GM12878 (cell line): Measurements from ENCODE around the gene NF1. TPM values are rescaled to one million over a fixed set of nuclear protein-coding genes. Genes with fewer than 3 reads are reported as not detected.

Experiments used
- ATAC-seq: fragments of 200-7000 bp; cut with Tn5 transposase; 3 replicates; pipeline ENCODE4 v1.9.1; 2020; ENCODE audit warnings: mild to moderate bottlenecking, moderate library complexity
- BruUV-seq: library from RNA; stranded (reverse); fragments of 400-500 nt; replicated peaks from 2 replicates; lab custom pipeline; 2021; lab: Mats Ljungman, UMichigan
- CTCF ChIA-PET: fragments of 300-600 bp; sonication (Branson Sonifier 250); formaldehyde crosslinking; extraction: SDS; loops from one replicate; lab custom pipeline; 2021; ENCODE audit warnings: inconsistent platforms; lab: Yijun Ruan, JAX
- POLR2A ChIA-PET: fragments of 350-600 bp; formaldehyde crosslinking; extraction: SDS; loops from one replicate; lab custom pipeline; 2021; ENCODE audit warnings: inconsistent platforms; lab: Charles Lee
- RAD21 ChIA-PET: fragments of 300-600 bp; sonication (Branson Sonifier 250); formaldehyde crosslinking; loops from one replicate; lab custom pipeline; 2023; ENCODE audit warnings: antibody characterized with exemption; ENCODE audit not compliant: unreplicated experiment; lab: Charles Lee
- SMC1A ChIA-PET: fragments of 300-600 bp; sonication (Branson Sonifier 250); formaldehyde crosslinking; loops from one replicate; lab custom pipeline; 2023; ENCODE audit not compliant: unreplicated experiment, uncharacterized antibody; lab: Charles Lee
- DNase-seq: peaks from one replicate; pipeline ENCODE4 v3.0.0-alpha.2; 2011; ENCODE audit warnings: low read depth, low spot score
- FAIRE-seq: peaks from 3 replicates; lab custom pipeline; 2011; peaks lifted over from hg19 to GRCh38; lab: Jason Lieb, UNC
- H2AFZ ChIP-seq: 2 replicates; pipeline ENCODE4 v1.6.0; 2011; ENCODE audit warnings: low read depth, low read length, control low read depth; ENCODE audit not compliant: control insufficient read depth
- H3K27ac ChIP-seq: 2 replicates; pipeline ENCODE4 v1.5.1; 2011; ENCODE audit warnings: control low read depth; ENCODE audit not compliant: control insufficient read depth, insufficient read depth
- H3K27me3 ChIP-seq, 2 experiments: replicated peaks in 1 of 2; 2 replicates each; pipeline versions ENCODE4 v1.6.0 to v1.6.1; 2011; ENCODE audit warnings: low read length in 1 of 2; ENCODE audit not compliant: control insufficient read depth in 2 of 2, insufficient read depth in 2 of 2
- H3K36me3 ChIP-seq, 2 experiments: 2 replicates each; pipeline ENCODE4 v1.5.1; 2011; ENCODE audit warnings: low read length in 1 of 2; ENCODE audit not compliant: control insufficient read depth in 2 of 2, insufficient read depth in 2 of 2
- H3K4me1 ChIP-seq: 2 replicates; pipeline ENCODE4 v1.6.1; 2011; ENCODE audit warnings: mild to moderate bottlenecking, low read length, moderate library complexity, mixed read lengths; ENCODE audit not compliant: control insufficient read depth, insufficient read depth
- H3K4me2 ChIP-seq: 2 replicates; pipeline ENCODE4 v1.6.0; 2011; ENCODE audit warnings: control low read depth; ENCODE audit not compliant: control insufficient read depth, insufficient read depth
- H3K4me3 ChIP-seq: fragments of 200-600 bp; sonication (generic); 2 replicates; pipeline ENCODE4 v1.5.1; 2016
- H3K79me2 ChIP-seq: 2 replicates; pipeline ENCODE4 v1.6.0; 2011; ENCODE audit warnings: low read length; ENCODE audit not compliant: control insufficient read depth, insufficient read depth
- H3K9ac ChIP-seq: 2 replicates; pipeline ENCODE4 v1.8.0; 2011; ENCODE audit warnings: low read length, control low read depth, mixed read lengths; ENCODE audit not compliant: control insufficient read depth, insufficient read depth
- H3K9me3 ChIP-seq: replicated peaks from 3 replicates; pipeline ENCODE4 v1.5.1; 2011; ENCODE audit warnings: mild to moderate bottlenecking, low read length; ENCODE audit not compliant: control insufficient read depth, insufficient read depth
- H4K20me1 ChIP-seq: 2 replicates; pipeline ENCODE4 v1.6.0; 2011; ENCODE audit not compliant: control insufficient read depth, insufficient read depth
- FOXK2 ChIP-seq: fragments of 450-650 bp; IDR thresholded peaks from 2 replicates; pipeline ENCODE4 v1.6.1; 2017; ENCODE audit warnings: mild to moderate bottlenecking, moderate library complexity
- NFIC ChIP-seq: IDR thresholded peaks from 2 replicates; pipeline ENCODE4 v1.6.1; 2012; ENCODE audit warnings: low read depth, mild to moderate bottlenecking, inconsistent platforms, low read length, moderate library complexity
- SPI1 ChIP-seq: IDR thresholded peaks from 2 replicates; pipeline ENCODE4 v1.6.1; 2011; ENCODE audit warnings: low read depth, mild to moderate bottlenecking, low read length, moderate library complexity, borderline replicate concordance; ENCODE audit not compliant: insufficient read depth
- SUZ12 ChIP-seq: fragments of 200-600 bp; sonication (generic); IDR thresholded peaks from one replicate; pipeline ENCODE4 v1.6.1; 2018; ENCODE audit warnings: antibody characterized with exemption, mild to moderate bottlenecking; ENCODE audit not compliant: unreplicated experiment
- WGBS: methylation state at CpG from one replicate; pipeline ENCODE4 v1.1.6; 2016; ENCODE audit warnings: low lambda C conversion rate; ENCODE audit not compliant: insufficient replicate concordance, insufficient coverage; ENCODE audit errors: missing lambda C conversion rate; 5-methylcytosine and 5-hydroxymethylcytosine counted together
- in situ Hi-C: fragments of 300-500 bp; cut with MboI; formaldehyde crosslinking; loops from 9 replicates; pipeline ENCODE4 v1.14.3; 2018; ENCODE audit warnings: mixed read lengths
- intact Hi-C: fragments of 100-400 bp; cut with micrococcal nuclease; formaldehyde crosslinking; loops from one replicate; pipeline ENCODE4 v1.14.2; 2022; ENCODE audit not compliant: unreplicated experiment
- polyA plus RNA-seq, 11 experiments: library from polyadenylated mRNA; depleted of rRNA in 4 of 11; unstranded in 6 of 11; stranded (reverse) in 5 of 11; fragments of >200 nt; fragmentation: Nextera tagmentation in 4 of 11; fragmentation: Illumina TruSeq in 1 of 11; extraction: Ambion mirVana in 4 of 11; extraction: Trizol in 1 of 11; gene quantifications; 1 replicate in 1 of 11; 2 replicates in 10 of 11; pipeline versions ENCODE4 v1.2.1 to v1.2.3, GENCODE V29; 2011 to 2016; ENCODE audit warnings: inconsistent platforms in 2 of 11, missing spikeins in 2 of 11, low read depth in 1 of 11
- total RNA-seq, 4 experiments: library from RNA; depleted of rRNA in 3 of 4; stranded (reverse); fragments of >200 nt in 3 of 4; fragmentation: Illumina TruSeq in 1 of 4; extraction: Trizol in 1 of 4; gene quantifications; 2 replicates each; pipeline versions ENCODE4 v1.2.1 to v1.2.3, GENCODE V29; 2013 to 2021
- TF ChIP-seq, protein P1 (sequence below): fragments of 450-650 bp; conservative IDR thresholded peaks from 2 replicates; pipeline ENCODE4 v1.6.1; 2017; ENCODE audit warnings: mild to moderate bottlenecking, moderate library complexity
- TF ChIP-seq, protein P2 (sequence below): IDR thresholded peaks from 2 replicates; pipeline ENCODE4 v1.6.1; 2012; ENCODE audit warnings: low read length, inconsistent platforms

Gene NF1
- total and polyA plus RNA-seq, 10 of the 15 experiments (the other 5 are each of a cell fraction or from before 2014, with no cell fraction given), result 2.5 to 31.8 (median 16.6) TPM

- TF ChIP-seq, protein P1, sequence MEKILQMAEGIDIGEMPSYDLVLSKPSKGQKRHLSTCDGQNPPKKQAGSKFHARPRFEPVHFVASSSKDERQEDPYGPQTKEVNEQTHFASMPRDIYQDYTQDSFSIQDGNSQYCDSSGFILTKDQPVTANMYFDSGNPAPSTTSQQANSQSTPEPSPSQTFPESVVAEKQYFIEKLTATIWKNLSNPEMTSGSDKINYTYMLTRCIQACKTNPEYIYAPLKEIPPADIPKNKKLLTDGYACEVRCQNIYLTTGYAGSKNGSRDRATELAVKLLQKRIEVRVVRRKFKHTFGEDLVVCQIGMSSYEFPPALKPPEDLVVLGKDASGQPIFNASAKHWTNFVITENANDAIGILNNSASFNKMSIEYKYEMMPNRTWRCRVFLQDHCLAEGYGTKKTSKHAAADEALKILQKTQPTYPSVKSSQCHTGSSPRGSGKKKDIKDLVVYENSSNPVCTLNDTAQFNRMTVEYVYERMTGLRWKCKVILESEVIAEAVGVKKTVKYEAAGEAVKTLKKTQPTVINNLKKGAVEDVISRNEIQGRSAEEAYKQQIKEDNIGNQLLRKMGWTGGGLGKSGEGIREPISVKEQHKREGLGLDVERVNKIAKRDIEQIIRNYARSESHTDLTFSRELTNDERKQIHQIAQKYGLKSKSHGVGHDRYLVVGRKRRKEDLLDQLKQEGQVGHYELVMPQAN, result no peak
- TF ChIP-seq NFIC (peak; percentile 20; the same call in 1 of the 2 replicates), SPI1 (no peak), FOXK2 (no peak)
- TF ChIP-seq, protein P2, sequence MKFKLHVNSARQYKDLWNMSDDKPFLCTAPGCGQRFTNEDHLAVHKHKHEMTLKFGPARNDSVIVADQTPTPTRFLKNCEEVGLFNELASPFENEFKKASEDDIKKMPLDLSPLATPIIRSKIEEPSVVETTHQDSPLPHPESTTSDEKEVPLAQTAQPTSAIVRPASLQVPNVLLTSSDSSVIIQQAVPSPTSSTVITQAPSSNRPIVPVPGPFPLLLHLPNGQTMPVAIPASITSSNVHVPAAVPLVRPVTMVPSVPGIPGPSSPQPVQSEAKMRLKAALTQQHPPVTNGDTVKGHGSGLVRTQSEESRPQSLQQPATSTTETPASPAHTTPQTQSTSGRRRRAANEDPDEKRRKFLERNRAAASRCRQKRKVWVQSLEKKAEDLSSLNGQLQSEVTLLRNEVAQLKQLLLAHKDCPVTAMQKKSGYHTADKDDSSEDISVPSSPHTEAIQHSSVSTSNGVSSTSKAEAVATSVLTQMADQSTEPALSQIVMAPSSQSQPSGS, result 0 out of 2 replicates have a peak, but pooled peaks have one; percentile 27
These were observed 38.2 kb downstream of the NF1 start (continued) for GRCh38 chr17:31132977-31133376.

DNA sequence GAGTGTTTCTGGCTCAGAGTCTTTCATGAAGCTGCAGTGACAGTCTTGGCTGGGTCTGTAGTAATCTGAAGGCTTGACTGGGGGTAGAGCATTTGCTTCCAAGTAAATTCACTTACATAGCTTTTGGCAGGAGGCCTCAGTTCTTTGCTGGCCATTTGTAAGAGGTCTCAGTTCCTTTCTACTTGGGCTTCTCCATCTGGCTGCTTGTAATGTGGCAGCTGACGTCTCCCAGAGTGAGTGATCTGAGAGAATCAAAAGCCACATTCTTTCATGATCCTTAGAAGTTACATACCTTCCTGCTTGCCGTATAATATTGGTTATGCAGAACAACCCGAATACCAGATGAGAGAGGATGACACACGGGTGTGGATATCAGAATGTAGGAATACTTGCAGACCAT lies 39.8 kb downstream of the NF1 start:
- in situ Hi-C loops (no loop called here), intact Hi-C loops (no loop called here)
- ATAC-seq, result no peak
- no peak for DNase-seq
- peaks cover 3% of the 10 kb centered on the region in 2 experiments; a peak in 2 of 4 replicates for H3K36me3 ChIP-seq
- 95% methylated on average over 4 of the region's 4 CpGs for WGBS
- H3K9me3 ChIP-seq, result peaks cover 2% of the 10 kb centered on the region; the same call in 2 of the 3 replicates
- H3K79me2 ChIP-seq, result peaks cover 7% of the 10 kb centered on the region
- TF ChIP-seq SUZ12 (no peak), SPI1 (0 out of 2 replicates have a peak, but pooled peaks have one; percentile 13)
- H3K4me1 ChIP-seq, result peaks cover 16% of the 10 kb centered on the region
- no peaks in the 10 kb centered on the region for H4K20me1 ChIP-seq
- SMC1A ChIA-PET, result interaction anchor here (0.8 to 1.4 kb wide), 4 partner anchors 8 to 21 kb away, joined by 3 to 4 read pairs (median 3); no protein-coding TSS in a partner anchor
- no peaks in the 10 kb centered on the region for H3K27me3 ChIP-seq
- H3K4me2 ChIP-seq, result no peak overlapping the region
- POLR2A ChIA-PET, result no interaction called here
- H3K9ac ChIP-seq, result no peak overlapping the region
- H3K4me3 ChIP-seq, result no peak overlapping the region
- no TSS peak for BruUV-seq
- no peak overlapping the region for H2AFZ ChIP-seq
- CTCF ChIA-PET, result interaction anchor here (0.6 to 0.8 kb wide), 2 partner anchors 248 to 345 kb away, joined by 3 to 4 read pairs; no protein-coding TSS in a partner anchor
- FAIRE-seq, result no peak
- RAD21 ChIA-PET, result no interaction called here
- H3K27ac ChIP-seq, result no peak overlapping the region
